ENCODE measurements around the gene SIGLEC10. TPM values are rescaled to one million over a fixed set of nuclear protein-coding genes. Genes with fewer than 3 reads are reported as not detected.

Gene SIGLEC10
- total RNA-seq, 1 experiment from 2014 or later, result not detected

GRCh38 chr19:51450730-51451307 lies 33.4 kb upstream of the SIGLEC10 start:
- H3K4me1 ChIP-seq (ENCODE audit: control insufficient read depth, insufficient read depth, low read length), result no peaks in the 10 kb centered on the region
- no peaks in the 10 kb centered on the region for H3K36me3 ChIP-seq (ENCODE audit: control insufficient read depth, insufficient read depth, low read length)
- no peak for ATAC-seq
- no peak overlapping the region for H3K4me3 ChIP-seq (ENCODE audit: low read depth in 2 of 2, low read length in 2 of 2)
- no TSS peak for BruUV-seq (replicated peaks)
- no peak for DNase-seq (ENCODE audit: low read depth, low spot score)
- TF ChIP-seq, protein P1, sequence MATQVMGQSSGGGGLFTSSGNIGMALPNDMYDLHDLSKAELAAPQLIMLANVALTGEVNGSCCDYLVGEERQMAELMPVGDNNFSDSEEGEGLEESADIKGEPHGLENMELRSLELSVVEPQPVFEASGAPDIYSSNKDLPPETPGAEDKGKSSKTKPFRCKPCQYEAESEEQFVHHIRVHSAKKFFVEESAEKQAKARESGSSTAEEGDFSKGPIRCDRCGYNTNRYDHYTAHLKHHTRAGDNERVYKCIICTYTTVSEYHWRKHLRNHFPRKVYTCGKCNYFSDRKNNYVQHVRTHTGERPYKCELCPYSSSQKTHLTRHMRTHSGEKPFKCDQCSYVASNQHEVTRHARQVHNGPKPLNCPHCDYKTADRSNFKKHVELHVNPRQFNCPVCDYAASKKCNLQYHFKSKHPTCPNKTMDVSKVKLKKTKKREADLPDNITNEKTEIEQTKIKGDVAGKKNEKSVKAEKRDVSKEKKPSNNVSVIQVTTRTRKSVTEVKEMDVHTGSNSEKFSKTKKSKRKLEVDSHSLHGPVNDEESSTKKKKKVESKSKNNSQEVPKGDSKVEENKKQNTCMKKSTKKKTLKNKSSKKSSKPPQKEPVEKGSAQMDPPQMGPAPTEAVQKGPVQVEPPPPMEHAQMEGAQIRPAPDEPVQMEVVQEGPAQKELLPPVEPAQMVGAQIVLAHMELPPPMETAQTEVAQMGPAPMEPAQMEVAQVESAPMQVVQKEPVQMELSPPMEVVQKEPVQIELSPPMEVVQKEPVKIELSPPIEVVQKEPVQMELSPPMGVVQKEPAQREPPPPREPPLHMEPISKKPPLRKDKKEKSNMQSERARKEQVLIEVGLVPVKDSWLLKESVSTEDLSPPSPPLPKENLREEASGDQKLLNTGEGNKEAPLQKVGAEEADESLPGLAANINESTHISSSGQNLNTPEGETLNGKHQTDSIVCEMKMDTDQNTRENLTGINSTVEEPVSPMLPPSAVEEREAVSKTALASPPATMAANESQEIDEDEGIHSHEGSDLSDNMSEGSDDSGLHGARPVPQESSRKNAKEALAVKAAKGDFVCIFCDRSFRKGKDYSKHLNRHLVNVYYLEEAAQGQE (IDR thresholded peaks at IDR 0.05; ENCODE audit: insufficient read depth in 1 of 2, low read depth in 2 of 2, low read length in 1 of 2), result no peak
- TF ChIP-seq, protein P2, sequence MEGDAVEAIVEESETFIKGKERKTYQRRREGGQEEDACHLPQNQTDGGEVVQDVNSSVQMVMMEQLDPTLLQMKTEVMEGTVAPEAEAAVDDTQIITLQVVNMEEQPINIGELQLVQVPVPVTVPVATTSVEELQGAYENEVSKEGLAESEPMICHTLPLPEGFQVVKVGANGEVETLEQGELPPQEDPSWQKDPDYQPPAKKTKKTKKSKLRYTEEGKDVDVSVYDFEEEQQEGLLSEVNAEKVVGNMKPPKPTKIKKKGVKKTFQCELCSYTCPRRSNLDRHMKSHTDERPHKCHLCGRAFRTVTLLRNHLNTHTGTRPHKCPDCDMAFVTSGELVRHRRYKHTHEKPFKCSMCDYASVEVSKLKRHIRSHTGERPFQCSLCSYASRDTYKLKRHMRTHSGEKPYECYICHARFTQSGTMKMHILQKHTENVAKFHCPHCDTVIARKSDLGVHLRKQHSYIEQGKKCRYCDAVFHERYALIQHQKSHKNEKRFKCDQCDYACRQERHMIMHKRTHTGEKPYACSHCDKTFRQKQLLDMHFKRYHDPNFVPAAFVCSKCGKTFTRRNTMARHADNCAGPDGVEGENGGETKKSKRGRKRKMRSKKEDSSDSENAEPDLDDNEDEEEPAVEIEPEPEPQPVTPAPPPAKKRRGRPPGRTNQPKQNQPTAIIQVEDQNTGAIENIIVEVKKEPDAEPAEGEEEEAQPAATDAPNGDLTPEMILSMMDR (IDR thresholded peaks at IDR 0.05), result no peak
- TF ChIP-seq TCF7L2 (IDR thresholded peaks at IDR 0.05; ENCODE audit: low read depth, low read length) (no peak), POLR2AphosphoS5 (IDR thresholded peaks at IDR 0.05; ENCODE audit: low read depth, low read length) (no peak)
- ChIA-PET CTCF (no interaction called here), POLR2A (no interaction called here)
- H3K27ac ChIP-seq (ENCODE audit: low read length), result no peak overlapping the region
- no peaks in the 10 kb centered on the region; the same call in 1 of the 2 replicates for H3K27me3 ChIP-seq (ENCODE audit: control insufficient read depth, insufficient read depth, low read length)
- intact Hi-C loops (cut with micrococcal nuclease; ENCODE audit: unreplicated experiment), result no loop called here
- no peaks in the 10 kb centered on the region for H3K9me3 ChIP-seq (ENCODE audit: control insufficient read depth, insufficient read depth, low read depth, low read length)
- in situ Hi-C loops (cut with HindIII; ENCODE audit: low pct_unique_long_range_greater_than_20kb, low sequenced_read_pairs), result no loop called here

GRCh38 chr19:51448411-51449016 lies 31.1 kb upstream of the SIGLEC10 start:
- no peaks in the 10 kb centered on the region for H3K4me1 ChIP-seq (ENCODE audit: control insufficient read depth, insufficient read depth, low read length)
- H3K9me3 ChIP-seq (ENCODE audit: control insufficient read depth, insufficient read depth, low read depth, low read length), result no peaks in the 10 kb centered on the region
- ATAC-seq (no peak), DNase-seq (ENCODE audit: low read depth, low spot score) (no peak)
- no peak overlapping the region for H3K27ac ChIP-seq (ENCODE audit: low read length)
- H3K36me3 ChIP-seq (ENCODE audit: control insufficient read depth, insufficient read depth, low read length), result no peaks in the 10 kb centered on the region
- TF ChIP-seq, protein P1 (IDR thresholded peaks at IDR 0.05; ENCODE audit: insufficient read depth in 1 of 2, low read depth in 2 of 2, low read length in 1 of 2), result no peak
- TF ChIP-seq POLR2AphosphoS5 (IDR thresholded peaks at IDR 0.05; ENCODE audit: low read depth, low read length), result no peak
- no peak for TF ChIP-seq SIN3A (IDR thresholded peaks at IDR 0.05; ENCODE audit: borderline replicate concordance, insufficient read depth, low read depth, low read length)
- TF ChIP-seq, protein P2 (IDR thresholded peaks at IDR 0.05), result no peak
- TF ChIP-seq TCF7L2 (IDR thresholded peaks at IDR 0.05; ENCODE audit: low read depth, low read length), result no peak
- peaks cover 3% of the 10 kb centered on the region for H3K27me3 ChIP-seq (ENCODE audit: control insufficient read depth, insufficient read depth, low read length)
- ChIA-PET POLR2A (no interaction called here), CTCF (no interaction called here)
- in situ Hi-C loops (cut with HindIII; ENCODE audit: low pct_unique_long_range_greater_than_20kb, low sequenced_read_pairs), result no loop called here
- H3K4me3 ChIP-seq (ENCODE audit: low read depth in 2 of 2, low read length in 2 of 2), result no peak overlapping the region
- BruUV-seq (replicated peaks), result no TSS peak
- intact Hi-C loops (cut with micrococcal nuclease; ENCODE audit: unreplicated experiment), result no loop called here
